Measurements from ENCODE around the gene KICS2.
A peak's percentile ranks its signal among the peaks of the same experiment; 100 is the strongest.
"Not testable (repeated sequence)": the region's sequence is repeated elsewhere in the genome, so short reads cannot be mapped to it uniquely, and the experiment has no call there.

Gene KICS2

GRCh38 chr12:64212119-64212746, 9.9 kb downstream of the KICS2 start:
- DNase-seq, result no peak

- no peak for DNase-seq
Measured at GRCh38 chr12:64207453-64207852, 14.6 kb downstream of the KICS2 start.

- no peak for DNase-seq
Measured at GRCh38 chr12:64205542-64205941, 16.6 kb downstream of the KICS2 start.

- DNase-seq, result no peak
Measured at GRCh38 chr12:64203775-64204174, 18.3 kb downstream of the KICS2 start.

GRCh38 chr12:64203036-64203435, 19.1 kb downstream of the KICS2 start:
- no peak for DNase-seq

GRCh38 chr12:64195841-64196240, 26.3 kb downstream of the KICS2 start:
- DNase-seq, result not testable (repeated sequence)

GRCh38 chr12:64194333-64195149, 27.6 kb downstream of the KICS2 start:
- DNase-seq, result no peak

GRCh38 chr12:64193931-64194330, 28.2 kb downstream of the KICS2 start:
- no peak for DNase-seq

DNA sequence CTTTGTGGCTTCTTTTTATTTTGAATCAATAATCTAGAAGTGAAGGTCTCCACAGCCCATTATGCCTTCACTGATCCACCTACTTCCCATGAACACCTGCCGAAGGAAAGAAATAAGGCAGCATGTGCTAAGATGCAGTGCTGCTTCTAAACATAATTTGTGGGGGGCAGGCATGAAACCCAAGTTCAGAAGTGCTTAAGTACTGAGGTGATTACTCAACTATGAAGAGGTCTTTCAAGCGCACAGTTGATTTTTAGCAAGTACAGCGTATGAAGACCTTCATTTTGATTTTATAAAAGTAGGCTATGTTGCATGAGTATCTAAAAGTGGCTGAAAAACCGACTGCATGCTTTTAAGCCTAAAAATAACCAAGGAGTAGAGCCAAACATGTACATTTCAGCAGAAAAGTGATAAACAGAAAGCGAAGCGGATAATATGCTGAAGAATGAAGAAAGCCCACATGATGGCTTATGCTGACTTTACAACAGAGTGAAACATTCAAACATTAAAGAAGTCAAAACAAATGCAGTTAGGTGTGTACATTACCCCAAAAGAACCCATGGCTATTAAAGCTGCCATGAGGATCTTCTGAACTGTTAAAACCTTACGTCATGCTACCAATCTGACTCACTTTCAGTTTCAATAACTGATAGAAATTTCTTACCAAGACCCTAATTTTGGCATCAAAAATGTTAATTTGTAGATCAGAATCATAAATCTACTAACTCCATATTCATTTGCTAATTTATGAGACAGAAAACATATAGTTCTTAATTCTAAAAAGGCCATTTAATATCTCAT, 29.3 kb downstream of the KICS2 start:
- no peak for DNase-seq

- DNase-seq, result no peak
Measured at GRCh38 chr12:64190140-64190539, 32.0 kb downstream of the KICS2 start.

- DNase-seq, result no peak
Measured at GRCh38 chr12:64189530-64189929, 32.6 kb downstream of the KICS2 start.

GRCh38 chr12:64187794-64188193, 34.3 kb downstream of the KICS2 start:
- no peak for DNase-seq

DNA sequence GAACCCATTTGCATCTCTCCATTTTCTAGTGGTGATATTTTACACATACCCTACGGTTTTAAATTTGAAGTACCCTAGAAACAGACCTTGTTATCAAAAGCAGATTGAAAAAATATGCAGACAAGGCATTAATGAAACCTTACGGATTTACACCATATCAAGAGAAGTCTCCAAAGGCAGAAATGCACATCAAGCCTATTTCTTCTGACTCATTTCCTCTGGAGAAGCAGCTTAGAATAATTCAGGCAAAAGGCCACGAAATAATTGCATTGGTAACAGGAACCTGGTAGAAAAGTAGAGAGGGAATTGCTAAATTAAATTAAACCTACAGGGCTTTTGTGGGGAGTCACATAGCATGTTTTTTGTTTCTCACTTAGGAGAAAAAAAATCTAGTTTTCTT, 34.7 kb downstream of the KICS2 start:
- DNase-seq, result no peak

GRCh38 chr12:64186789-64187188, 35.3 kb downstream of the KICS2 start:
- DNase-seq, result no peak

- DNase-seq, result no peak
Measured at GRCh38 chr12:64184216-64184615, 37.9 kb downstream of the KICS2 start.

DNA sequence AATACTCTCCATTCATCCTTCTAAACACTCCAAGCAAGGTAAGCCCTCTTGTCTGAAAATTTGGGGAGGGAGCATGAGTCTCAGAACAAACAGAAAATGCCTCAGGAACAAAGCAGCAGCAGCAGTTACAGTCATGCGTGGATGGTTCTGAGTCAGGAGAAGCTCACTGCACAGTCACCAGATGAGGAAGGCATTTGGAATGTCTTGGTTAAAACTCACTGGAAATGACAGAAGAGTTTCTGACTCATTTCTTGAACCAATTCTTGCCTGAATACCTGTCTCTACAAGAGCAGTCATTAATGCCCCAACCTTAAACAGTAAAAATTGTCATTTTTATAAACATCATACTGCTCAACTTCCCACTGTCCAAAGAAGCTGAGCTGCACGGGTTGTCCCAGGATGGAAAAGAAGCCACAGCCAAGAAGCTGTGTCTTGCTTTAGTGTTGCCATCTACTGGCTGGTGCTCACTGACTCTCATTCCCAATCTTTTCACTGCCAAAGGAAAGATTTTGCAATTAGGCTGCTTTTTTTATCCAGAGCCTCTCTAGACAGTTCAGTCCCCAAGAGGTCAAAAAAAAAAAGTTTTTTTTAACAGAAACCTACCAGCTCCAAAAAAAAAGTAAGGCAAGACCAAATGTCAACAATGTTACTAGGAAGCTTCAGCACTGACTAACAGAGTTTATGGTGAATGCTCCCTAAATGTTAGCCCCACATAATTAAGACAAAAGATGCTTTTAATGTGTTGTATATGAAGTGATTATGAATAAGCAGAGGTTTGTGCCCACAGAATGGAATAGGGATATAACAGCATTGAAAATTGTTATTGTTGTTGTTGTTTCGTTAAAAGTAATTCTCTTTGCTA, 40.4 kb downstream of the KICS2 start:
- peak; percentile 40 for DNase-seq

DNA sequence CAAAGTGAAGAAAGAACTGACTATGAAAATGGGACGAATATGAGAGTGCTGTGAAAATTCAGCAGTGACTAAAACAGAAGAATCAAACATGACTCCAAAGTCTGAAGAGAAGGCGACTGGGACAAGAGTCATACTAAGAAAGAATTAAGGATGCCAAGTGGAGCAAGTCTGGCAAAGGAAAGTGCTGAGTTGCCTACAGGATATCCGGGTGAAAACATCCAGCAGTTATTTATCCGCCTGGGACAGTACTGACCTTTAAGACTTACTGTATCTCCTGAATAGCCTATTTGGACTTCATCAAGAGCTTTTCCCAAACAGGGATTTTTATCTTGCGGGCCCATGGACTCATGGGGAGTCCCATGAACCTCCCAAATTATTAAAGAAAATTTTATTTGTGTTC, 41.1 kb downstream of the KICS2 start:
- no peak for DNase-seq

GRCh38 chr12:64178122-64178521, 44.0 kb downstream of the KICS2 start:
- DNase-seq, result no peak

DNA sequence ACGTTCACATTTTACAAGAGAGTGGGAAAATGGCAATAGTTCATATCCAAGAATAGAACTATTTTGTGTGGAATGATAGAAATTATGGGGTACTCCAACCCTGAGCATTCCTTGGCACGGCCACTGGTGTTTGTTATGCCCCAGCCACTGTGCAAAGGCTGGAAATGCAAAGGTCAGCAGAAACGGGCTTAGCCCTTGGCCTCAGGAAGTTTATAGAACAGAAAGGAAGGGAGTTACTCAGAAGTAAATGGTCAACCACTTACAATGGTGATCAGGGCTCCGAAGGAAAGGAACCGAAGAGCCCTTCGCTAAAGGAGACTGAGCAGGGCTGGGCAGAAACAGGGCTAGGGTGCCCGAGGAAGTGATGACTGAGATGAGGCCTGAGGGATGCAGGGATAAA, 45.1 kb downstream of the KICS2 start:
- DNase-seq, result no peak

DNA sequence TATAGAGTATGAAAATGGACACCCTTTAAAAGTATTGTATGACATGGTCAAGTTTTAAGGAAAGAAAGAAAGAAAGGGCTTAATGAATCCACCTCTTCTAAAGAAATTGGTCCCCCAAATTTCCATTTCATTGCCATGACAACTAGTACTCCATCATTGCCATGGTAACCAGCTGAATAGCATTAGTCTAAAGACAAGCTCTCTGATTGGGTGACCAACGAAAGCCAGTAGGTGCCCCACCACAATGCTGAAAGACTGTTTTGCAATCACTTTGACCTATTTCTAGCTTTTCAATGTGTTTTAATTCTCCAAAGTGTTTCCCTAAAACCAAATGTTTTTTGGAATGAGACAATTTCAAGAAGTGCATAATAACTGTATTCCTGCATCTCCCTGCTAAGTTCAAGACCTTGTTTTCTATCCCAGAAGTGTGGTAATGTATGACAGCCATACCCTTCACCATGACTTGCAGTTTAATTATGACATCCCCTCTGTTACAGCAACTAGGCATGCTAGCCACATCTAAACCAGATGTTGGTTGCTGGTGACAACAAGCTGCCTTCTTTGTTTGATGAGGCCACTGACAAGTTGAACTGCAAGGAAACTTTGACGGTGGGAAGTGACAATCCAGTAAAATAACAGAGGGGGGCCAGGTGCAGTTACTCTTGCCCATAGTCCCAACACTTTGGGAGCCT, 46.7 kb downstream of the KICS2 start:
- no peak for DNase-seq

- DNase-seq, result no peak
Measured at GRCh38 chr12:64173456-64173855, 48.6 kb downstream of the KICS2 start.
